Measurements from ENCODE around the gene FHIP1B.
"Not testable (repeated sequence)": the region's sequence is repeated elsewhere in the genome, so short reads cannot be mapped to it uniquely, and the experiment has no call there.

FHIP1B gene

DNA sequence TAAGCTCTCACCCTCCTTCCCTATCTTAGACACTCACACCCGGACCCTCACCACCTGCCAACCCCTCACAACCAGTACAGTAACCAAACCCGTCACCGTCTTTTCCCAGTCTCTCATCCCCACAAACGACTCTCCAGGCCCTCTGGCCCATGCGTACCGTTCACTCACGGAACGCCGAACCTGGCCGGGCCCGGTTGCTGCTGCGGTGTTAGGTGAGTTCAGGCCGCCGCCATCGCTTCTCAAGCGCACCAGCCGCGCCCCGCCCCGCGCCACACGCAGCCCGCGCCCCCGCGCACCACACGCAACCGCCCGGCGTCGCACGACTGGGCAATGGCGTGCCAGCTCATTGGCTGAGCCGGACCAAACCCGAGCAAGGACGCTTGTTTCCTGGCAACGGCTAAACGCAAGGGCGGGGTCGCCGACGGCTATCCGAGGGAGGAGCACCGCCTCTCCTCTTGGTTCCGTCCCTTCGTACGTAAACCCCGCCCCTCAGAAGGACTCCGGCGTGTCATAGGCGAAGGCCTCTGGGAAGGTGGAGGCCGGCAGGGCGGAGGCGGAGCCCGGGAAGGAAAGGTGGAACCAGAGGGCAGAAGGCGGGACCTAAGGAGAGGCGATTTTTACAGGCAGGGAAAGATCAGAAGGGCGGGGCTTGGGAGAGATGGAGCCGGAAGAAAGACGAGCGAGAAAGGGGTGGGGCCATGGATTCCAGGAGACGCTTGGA, at the start of gene FHIP1B:
Gene FHIP1B (minus strand): TSS at position 250 of the 721 bp plus-strand sequence. CDS start 10,120 bp downstream, outside the sequence.
- peak; percentile 100 for DNase-seq

DNA sequence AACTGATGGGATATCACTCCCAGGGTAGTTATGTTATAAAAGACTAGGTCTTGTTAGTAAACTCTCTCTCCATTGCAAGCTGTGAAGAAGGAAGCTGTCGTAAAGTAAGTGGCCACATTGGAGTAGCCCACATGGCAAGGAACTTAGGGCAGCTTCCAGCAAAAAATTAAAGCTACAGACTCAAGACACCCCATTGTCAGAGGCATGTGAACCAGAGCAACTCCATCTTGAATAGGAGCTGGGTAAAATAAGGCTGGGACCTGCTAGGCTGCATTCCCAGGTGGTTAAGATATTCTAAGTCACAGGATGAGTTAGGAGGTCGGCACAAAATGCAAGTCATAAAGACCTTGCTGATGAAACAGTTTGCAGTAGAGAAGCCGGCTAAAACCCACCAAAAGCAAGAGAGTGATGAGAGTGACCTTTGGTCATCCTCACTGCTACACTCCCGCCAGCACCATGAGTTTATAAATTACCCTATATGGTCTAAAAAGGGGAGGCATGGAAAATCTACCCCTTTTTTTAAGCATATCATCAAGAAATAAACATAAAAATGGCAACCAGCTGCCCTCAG, 49.1 kb upstream of the FHIP1B start:
- no peak for DNase-seq

GRCh38 chr11:6280809-6281208, 46.4 kb upstream of the FHIP1B start:
- not testable (repeated sequence) for DNase-seq

DNA sequence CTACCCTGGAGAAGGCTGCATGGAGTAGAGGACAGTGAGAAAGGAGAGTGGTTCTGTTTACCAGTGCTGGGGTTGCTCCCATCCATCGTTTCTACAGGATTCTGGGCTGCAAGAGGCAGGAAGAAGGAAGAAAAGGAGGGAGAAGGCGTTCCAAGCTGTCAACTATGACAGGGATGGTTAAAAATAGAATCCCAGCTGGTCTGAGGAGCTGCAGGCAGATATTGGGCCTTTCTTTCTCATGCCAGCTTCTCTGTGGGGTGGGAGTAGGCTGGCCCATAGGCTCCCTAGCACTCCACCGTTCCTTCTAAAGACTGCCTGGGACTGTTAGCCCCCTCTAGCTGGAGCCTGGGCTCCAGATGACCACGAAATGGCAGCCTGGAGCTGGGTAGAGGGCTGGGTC, 38.8 kb upstream of the FHIP1B start:
- no peak for DNase-seq

DNA sequence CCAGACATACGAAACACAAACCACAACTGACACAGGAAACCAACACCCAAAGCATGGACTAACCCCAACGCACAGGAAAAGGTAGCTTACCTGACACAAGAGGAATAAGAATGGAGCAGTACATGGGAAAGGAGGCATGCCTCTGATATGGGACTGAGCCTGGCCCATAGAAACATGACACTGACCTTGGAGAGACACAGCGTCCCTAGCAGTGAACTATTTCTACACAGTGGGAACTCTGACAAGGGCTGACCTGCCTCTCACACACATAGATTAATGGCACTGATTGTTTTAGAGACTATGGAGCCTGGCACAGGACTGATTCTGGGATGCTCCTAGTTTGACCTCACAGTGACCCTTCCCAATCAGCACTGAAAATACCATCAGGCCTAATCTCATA, 37.2 kb upstream of the FHIP1B start:
- no peak for DNase-seq

GRCh38 chr11:6270584-6271246, 36.3 kb upstream of the FHIP1B start:
- no peak for DNase-seq

- no peak for DNase-seq
Observed at GRCh38 chr11:6269994-6270393, 35.6 kb upstream of the FHIP1B start.

GRCh38 chr11:6268820-6269219, 34.4 kb upstream of the FHIP1B start:
- DNase-seq, result no peak

DNA sequence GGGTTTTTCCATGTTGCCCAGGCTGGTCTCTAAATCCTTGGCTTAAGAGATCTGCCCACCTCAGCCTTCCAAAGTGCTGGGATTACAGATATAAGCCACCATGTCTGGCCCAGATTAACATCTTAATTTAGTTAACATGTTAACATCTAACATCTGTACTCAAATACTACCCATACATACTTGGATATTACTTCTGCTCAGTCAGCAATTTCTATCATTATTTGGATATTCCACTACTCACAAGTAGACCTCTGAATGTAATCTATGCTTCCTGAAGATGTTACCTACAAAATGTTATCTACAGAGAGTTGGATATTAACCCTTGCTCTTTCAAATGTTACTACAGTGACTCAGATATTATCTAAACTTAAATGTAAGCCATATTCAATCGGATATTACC, 29.2 kb upstream of the FHIP1B start:
- DNase-seq, result no peak

DNA sequence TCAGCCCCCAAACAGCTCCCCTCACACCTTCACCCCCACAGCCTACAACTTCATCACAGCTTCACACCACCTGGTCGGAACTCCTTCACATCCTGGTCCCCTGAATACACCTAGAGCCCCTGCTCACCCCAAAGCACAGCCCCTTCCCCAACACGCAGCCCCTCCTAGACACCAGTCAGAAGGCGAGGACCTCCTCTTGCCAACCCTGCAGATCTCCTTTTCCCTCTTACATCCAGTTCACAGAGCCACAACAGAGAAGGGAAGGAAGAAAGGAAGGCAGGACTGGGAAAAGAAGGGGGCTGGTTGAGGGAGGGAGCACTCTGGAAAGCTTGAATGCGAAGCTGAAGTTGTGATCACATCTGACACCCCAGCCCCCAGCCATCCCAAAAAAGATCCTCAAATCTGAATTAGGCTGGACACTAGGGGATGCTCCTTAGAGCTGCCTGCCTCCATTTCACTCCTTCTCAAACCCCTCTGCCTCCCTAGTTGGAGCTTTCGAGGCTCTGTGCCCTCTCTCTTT, 25.8 kb upstream of the FHIP1B start:
- no peak for DNase-seq

- DNase-seq, result no peak
Observed at GRCh38 chr11:6258571-6259081, 24.2 kb upstream of the FHIP1B start.

DNA sequence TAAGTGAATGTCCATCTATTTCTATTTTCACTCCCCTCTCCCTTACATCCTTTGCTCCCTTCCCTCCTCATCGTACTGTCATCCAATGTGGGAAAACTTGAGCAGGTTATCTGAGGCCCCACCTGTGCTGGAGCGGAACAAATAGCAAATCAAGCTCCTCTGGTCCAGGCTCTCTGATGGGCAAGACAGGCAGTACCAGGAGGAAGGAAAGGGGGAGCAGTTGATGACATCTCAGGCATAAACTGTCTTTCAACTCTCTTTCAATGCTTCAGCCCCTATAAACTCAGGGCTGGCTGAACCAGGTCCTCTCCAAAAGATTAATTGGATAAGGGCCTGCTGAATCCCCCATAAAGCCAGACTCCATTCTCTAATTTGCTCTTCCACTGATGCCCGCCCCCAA, 23.7 kb upstream of the FHIP1B start:
- DNase-seq, result no peak

- no peak for DNase-seq
Observed at GRCh38 chr11:6253197-6253596, 18.8 kb upstream of the FHIP1B start.

- no peak for DNase-seq
Observed at GRCh38 chr11:6251990-6252473, 17.6 kb upstream of the FHIP1B start.

DNA sequence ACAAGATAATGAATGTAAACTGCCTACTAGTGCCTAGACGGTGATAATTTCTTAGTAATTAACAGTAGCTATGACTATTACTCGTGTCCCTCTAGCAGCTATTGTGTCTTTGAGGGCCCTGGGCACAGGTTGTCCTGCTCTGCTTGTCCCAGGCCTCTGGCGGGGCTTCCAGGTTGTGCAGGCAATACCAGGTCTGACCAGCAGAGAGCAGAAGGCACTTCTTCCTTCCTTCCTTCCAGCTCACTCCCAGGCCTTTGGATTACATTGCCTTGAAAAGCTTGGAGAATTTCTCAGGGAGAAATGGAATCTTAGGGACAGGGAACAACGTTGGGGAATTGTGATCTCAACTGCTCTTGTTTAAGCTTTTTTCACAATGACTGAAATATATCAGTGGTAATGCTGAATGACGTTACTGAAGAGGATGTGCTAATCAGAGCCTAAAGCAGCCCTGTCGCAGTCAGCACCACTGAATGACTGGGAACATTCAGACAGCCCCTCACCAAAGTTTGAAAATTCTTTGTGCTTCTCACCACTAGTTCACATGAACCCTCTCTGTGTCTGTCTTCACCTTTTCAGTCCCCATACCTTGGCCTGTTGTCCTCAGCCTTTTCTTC, 16.8 kb upstream of the FHIP1B start:
- DNase-seq, result peak; percentile 30

DNA sequence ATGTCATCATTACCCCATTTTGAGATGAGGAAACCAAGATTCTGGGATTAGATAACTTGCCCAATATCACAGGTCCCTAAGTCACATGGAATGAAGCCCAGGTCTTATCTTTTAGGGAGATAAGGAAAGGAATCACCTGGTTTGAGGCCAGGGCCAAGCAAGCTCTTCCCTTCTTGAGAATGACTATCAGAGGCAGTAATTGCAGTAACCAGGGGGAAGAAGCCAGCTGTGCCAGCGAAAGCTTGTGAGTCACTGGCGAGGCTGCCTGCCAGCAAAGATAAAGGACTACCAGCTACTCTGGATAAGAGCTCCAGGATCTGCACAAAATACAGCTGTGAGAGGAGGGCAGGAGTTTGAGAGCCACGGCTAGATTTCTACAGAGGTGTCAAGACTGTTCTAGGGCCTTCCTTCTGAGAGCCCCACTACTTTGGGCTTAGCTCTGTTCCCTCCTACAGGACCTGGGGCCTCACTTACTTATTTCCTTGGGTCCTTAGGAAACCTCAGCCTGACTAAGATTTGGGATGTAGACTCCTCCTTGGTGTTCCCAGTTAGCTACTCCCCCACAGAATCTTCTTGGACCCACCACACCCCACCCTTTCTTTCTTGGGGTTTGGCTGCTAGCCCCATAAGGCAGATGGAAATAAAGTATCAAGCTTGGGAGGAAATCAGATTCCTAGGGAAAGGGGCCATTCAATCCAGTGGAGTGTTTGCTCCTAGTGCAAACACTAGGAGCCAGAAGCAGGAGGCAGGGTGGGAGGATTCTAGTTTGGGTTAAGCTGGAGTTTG, 15.5 kb upstream of the FHIP1B start:
- DNase-seq, result no peak

- DNase-seq, result not testable (repeated sequence)
Observed at GRCh38 chr11:6248897-6249296, 14.5 kb upstream of the FHIP1B start.

GRCh38 chr11:6248248-6248647, 13.8 kb upstream of the FHIP1B start:
- DNase-seq, result no peak

DNA sequence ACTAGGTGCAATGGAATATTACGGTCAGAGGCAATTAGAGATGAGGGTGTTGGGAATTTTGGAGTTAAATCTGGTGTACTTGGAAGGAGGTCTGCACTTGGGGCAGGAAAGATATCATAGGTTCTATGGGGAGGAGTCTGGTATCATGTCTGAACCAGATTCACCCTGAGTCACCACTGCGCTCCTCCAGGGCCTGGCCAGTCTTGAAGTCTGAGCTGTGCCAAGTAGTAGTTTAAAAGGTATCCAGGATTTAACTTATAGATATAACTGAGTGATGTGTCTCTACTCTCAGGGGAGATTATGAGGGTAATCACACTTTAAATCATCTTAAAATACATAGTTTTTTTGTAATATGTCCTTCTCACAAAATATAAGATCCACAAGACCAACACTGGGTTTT, 11.1 kb upstream of the FHIP1B start:
- DNase-seq, result no peak

- DNase-seq, result no peak
Observed at GRCh38 chr11:6241316-6241715, 6.9 kb upstream of the FHIP1B start.

DNA sequence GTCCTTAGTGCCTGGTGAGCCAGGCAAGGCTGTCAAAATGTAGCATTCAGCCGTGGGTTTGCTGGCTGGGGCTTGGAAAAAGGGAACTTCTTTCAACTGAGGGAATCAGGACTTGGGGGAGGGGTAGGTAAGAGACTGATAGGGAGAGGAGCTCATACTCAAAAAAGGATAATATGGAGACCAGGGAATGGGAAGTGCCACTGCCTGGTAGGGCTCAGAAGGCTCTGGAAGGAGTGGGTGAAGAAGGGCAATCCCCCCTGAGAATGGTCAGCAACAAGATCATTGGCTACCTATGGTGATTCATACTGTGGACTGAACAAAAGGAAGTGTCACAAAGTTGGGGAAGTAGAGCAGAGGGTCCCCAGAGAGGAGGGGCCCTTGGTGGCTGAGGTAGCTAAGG, 6.3 kb upstream of the FHIP1B start:
- no peak for DNase-seq

- DNase-seq, result no peak
Observed at GRCh38 chr11:6240139-6240538, 5.7 kb upstream of the FHIP1B start.
